Stimulated activated CD8-positive, alpha-beta memory T cell treated with anti-CD3 and anti-CD28 coated beads, Interleukin-4, amount 100 ng/mL, for 48 hours (primary cell): Measurements from ENCODE around the gene ADM2.
"Not testable (repeated sequence)": the region's sequence is repeated elsewhere in the genome, so short reads cannot be mapped to it uniquely, and the experiment has no call there.

Experiments
- DNase-seq: peaks from one replicate; pipeline ENCODE4 v3.0.0-alpha.2; 2020

Gene ADM2

DNA sequence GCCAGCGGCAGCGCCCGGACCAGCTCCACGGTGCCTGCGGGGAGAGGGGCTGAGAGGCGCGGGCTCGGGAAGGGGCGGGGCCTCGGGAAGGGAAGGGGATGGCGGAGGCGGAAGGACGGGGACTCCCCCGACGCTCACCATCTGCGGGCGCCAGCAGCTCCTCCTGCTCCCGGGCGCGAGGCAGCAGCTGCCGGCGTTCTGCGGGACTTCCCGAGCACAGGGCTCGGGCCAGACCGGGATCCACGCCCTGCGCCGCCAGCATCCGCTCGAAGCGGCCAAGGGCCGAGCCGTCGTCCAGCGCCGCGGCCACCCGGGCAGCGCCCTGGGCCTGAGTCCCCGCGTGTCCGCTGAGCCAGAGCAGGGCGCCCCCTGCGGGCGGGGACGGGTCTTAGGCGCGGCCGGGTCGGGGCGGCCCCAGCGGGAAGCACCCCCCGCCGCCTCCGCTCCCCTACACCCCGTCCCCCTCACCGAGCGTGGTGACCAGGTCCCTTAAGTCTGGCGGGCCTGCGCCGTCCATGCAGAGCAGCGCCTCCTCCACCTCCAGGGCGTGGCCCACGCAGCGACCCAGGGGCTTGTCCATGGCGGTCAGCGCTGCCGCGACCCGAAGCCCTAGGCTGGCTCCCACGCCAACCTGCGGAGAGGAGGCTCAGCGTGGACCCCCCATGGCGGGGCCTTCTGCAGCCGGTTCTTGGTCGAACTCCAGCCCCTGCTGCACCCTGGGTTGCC is 44.9 kb downstream of the ADM2 start:
- DNase-seq: peak; percentile 91

DNA sequence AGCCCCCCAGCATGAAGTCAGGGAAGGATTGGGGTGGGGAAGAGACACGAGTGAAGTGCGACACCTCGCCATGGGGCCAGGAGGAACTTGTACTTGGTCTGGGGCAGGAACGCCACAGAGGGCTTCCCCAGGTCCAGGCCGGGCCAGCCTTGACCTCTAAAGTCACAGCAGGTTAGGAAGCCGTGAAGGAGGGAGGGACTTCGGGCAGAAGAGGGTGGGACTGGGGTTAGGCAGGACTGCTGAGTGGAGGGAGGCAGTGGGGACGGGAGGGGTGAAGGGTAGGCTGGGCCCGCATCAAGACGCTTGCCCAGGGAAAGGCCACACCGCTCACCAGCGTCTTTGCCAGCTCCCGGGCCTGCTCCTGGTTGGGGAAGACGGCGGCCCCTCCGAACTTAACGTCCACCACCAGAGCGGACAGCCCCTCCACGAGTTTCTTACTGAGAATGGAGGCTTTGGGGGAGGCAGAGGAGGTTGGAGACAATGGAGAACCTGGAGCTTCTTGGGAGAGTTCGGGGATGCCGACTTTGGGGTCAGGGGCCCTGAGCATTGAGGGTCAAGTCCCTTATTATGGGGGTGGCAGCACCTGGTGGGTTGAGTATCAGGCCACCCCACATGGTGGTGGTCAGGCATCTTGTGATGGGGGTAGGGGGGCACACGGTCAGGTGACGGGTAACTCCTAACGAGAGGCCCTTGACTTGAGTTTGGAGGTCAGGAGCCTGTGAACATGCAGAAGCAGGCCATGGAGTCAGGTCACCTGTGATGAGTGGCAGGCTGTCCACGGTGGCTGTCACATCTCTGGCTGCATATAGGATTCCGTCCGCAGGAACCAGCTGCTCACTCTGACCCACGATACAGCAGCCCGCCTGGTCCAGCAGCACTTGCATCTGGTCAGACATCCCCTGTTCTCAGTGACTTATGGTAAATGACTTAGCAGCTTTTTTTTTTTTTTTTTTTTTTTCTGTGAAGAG is 45.8 kb downstream of the ADM2 start:
- DNase-seq: peak; percentile 73

DNA sequence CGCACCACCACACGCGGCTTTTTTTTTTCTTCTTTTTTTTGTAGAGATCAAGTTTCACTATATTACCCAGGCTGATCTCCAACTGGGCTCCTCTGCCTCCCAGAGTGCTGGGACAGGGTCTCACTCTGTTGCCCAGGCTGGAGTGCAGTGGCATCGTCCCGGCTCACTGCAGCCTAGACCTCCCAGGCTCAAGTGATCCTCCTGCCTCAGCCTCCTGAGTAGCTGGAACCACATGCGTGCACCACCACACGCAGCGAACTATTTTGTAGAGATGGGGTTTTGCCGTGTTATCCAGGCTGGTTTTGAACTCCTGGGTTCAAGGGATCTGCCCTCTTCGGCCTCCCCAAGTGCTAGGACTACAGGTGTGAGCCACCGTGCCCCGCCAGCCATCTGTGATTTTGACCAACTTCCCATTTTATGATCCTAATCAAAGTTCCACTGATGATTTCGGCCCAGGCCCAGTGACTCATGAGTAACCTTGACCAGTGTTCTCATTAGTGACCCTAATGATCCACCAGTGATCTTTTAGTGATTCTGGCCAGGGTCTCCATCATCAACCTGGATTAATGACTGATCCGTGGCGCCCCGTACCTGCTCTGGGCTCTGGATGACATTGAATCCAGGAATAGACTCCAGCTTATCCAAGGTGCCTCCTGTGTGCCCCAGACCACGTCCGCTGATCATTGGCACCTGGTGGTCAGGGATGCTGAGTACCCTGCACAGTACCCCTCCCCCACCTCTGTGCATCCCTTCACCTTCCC is 46.8 kb downstream of the ADM2 start:
- no peak for DNase-seq

DNA sequence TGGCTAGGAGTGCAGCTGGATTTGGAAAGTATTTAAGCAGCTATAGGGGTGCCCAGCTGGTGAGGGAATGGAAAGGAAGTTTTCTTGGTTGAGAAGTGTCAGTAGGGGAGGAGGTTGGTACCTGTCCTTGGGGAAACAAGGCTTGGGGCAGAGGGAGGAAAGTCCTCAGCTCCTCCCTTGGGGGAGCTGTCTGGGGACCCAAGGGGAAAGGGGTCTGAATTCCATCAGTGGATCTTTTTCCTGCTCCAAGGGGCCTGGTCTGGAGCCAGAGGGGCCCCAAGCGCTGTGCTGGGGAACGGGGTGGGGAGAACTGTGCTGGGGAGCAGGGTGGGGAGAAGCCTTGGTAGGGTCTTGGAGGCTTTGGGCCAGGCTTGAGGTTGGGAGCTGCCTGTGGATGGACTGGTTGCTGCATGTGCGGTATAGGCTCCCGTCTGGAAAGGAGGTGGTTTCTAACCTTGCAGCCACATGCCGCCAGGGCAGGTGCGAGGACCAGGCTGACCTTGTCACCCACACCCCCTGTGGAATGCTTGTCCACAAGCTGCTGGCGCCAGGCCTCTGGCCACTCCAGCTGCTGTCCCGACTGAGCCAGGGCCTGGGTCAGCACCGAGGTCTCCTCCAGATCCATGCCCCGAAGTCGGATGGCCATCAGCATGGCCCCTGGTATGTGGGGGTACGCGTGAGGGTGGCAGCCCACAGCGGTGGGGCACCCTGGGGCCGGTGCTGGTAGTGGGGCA is 47.5 kb downstream of the ADM2 start:
- DNase-seq: no peak

DNA sequence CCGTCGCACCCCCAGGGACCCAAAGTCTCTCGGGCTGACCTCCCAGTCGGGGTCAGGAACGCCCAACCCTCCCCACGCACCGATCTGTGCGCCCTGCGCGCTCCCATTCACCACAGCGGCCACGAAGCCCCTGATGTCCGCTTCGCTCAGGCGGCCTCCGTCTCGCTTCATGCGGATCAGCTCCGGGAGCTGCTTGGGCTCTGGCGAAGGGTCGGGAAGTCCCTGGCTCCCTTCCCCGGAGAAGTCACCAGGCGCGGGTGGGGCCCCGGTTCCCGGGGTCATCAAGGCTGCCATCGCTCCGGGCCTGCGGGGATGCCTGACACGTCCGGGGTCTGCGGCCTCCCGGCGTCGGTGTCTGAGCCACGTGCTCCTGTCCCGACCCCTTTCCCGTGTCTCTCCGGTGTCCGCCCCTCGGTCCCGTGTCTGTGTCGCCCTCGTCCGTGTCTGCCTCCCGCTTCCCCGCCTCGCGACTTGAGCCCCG is 48.1 kb downstream of the ADM2 start:
- no peak for DNase-seq

DNA sequence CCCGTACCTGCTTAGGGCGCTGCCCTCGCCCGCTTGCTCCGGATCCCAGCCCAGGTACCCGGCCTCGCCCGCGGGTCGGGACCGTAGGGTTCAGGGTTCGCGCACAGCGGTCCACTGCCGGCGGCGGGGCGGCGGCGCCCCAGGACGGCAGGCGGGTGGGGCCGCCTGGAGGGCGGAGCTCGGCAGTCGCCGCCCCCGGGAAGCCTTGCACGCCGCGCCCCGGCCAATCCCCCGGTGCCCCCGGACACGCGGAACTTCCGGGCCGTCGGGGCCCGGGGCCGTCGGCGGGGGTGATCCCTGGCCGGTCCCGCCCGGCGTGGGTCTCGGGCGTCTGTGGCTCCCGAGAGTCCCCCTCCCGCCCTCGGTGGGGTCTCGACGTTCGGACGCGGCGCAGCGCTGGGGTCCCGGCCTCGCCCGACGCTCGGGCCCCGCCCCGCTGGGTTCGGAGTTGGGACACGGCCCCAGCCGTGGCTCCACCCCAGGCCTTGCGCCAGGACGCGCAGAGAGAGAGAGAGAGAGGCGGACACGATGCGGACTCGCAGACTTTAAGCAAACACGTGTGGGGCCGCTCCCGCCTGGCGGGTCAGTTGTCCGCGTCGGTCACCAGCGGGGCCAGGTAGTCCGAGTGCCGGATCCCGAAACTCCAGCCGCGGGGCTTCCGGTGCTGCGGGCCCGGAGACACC is 48.7 kb downstream of the ADM2 start, which contains the start of gene TYMP:
TYMP (minus strand) TSS at position 116 of the 683 bp plus-strand sequence. CDS start 303 bp downstream, outside the sequence.
- peak; percentile 82 for DNase-seq

DNA sequence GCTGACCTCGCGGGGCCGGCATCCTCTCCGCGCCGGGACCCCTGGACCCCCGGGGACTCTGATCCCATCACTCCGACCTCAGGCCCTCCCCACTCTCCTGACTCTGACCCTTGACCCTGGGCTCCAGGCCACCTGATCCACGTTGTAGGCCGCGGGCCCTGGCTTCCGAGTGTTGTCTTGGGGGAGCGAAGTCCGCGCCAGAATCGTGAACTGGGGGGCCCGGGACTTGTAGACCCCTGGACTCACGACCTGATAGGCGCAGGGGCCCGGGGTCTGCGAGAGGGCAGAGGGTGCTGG is 49.2 kb downstream of the ADM2 start:
- no peak for DNase-seq

DNA sequence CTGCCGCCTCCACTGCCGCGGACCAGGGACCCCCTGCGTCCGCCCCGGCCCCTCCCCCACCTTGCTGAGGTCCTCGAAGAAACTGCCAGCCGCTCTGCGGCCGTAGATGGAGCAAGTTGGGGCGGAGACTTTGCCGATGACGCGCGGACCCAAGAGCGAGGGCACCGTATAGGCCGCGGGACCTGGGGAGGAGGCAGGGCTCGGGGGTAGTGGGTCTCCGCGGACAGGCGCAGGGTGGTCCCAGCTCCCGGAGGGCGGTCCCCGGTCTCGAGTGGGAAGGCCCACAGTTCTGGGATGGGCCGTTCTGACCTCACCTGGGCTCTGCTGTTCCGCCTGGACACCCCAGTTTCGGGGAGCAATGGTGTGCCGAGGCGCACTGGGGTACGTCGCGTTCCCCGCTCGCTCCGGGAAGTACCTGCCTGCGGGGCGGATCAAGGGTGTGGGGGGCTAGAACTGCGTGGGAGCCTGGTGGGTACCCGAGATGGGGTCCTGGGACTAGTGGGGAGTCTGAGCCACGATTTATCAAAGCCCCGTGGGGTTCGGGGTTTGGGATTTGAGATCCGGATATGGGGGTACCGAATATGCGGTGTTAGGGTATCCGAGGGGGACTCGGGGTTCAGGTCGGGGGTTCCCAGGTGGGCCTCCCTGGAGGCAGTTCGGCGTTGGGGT is 49.7 kb downstream of the ADM2 start:
- DNase-seq: peak; percentile 91

DNA sequence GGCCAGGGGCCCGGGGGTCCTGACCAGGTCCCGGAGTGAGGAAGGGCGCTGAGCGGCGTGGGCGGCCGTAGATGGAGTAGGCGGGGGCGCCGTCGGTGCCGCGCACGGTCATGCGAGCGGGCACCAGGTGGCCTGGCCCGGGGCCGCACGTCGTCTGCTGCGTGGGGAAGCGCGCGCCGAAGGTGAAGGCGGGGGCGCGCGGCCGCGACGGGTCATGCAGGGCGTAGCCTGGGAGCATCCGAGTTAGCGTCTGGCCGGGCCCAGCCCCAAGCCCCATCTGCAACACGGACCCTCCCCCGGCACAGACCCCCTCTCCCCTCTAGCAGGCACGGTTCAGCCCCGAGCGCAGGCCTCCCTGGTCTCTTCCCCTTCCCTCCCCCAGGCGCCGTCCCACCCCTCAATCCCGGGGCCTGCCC is 50.2 kb downstream of the ADM2 start:
- peak; percentile 80 for DNase-seq

DNA sequence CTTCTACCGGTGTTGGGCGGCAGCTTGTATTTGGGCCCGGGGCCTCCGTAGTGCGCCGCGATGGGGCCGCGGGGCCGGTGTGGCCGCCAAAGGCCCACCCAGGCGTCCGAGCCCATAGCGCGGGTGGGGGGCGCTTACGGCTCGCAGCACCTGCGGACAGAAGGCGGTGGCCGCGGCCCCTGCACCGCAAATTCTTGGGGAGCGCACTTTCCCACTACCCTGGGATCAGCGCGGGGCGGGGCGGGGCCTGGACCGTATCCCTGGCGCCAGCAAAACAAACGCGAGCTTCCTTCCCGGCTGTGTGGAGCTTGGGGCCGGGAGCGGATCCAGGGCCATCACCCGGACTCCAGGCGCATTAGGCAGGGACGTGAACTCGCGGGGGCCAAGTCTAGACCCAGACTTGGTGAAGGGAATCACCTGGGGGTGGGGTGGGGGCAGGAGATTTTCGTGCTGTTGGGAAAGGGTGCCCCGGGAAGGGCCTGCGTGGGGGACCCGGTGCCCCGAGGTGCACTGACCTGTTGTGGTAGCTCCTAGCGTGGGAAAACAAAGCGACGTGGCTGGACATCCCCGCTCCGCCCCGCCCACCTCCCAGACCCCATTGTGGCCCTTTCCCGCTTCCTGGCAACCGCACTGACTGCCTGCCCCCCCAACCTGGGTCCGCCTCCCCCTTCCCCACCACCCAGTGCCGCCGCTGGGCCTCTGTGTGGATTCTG is 50.8 kb downstream of the ADM2 start:
- DNase-seq: peak; percentile 43

DNA sequence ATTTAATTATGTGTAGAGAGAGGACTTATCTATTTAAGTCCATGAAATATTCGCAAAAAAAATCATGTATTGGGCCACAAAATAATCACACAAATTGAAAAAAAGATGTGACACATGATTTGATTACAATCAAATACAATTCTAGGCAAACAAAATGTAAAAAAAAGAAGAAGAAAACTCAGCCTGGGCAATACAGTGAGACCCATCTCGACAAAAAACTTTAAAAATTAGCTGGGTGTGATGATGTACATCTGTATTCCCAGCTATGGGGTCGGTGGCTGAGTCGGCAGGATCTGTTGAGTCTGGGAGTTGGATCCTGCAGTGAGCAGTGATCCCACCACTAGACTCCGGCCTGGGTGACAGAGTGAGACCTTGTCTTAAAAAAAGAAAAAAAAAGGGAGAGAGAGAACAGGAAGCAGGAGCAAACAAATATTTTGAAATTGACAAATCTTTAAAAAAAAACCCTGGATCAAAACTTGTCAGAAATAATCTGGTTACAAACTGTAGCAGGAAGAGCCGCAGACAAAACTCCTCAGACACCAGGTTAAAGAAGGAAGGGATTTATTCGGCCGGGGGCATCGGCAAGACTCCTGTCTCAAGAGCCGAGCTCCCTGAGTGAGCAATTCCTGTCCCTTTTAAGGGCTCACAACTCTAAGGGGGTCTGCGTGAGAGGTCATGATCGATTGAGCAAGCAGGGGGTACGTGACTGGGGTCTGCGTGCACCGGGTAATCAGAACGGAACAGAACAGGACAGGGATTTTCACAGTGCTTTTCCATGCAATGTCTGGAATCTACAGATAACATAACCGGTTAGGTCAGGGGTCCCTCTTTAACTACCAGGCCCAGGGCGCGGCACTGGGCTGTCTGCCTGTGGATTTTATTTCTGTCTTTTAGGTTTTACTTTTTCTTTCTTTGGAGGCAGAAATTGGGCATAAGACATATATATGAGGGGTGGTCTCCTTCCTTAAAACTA is 51.8 kb downstream of the ADM2 start:
- DNase-seq: no peak

DNA sequence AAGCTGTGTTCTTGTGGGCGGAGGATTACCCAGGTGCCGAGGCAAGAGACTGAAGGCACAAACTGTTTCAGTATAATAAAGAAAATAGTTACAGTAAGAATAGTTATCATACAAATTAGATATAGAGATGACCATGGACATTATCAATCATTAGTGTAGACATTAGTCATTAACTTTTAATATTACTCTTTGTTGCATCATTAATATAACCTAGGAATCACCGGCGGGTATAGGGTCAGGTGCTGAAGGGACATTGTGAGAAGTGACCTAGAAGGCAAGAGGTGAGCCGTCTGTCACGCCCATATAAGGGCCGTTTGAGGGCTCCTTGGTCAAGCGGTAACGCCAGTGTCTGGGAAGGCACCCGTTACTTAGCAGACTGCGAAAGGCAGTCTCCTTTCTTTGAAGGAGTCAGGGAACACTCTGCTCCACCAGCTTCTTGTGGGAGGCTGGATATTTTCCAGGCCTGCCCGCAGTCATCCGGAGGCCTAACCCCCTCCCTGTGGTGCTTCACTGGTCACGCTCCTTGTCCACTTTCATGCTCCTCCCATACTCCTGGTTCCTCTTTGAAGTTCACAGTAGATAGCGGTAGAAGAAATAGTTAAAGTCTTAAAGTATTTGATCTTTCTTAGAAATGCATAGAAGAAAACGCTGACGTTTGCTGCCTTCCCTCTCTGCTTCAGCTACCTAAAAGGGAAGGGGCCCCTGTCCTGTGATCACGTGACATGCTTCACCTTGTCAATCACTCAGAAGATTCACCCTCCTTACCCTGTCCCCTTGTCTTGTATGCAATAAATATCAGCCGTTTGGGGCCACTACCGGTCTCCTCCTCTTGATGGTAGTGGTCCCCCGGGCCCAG is 52.7 kb downstream of the ADM2 start:
- DNase-seq: not testable (repeated sequence)

DNA sequence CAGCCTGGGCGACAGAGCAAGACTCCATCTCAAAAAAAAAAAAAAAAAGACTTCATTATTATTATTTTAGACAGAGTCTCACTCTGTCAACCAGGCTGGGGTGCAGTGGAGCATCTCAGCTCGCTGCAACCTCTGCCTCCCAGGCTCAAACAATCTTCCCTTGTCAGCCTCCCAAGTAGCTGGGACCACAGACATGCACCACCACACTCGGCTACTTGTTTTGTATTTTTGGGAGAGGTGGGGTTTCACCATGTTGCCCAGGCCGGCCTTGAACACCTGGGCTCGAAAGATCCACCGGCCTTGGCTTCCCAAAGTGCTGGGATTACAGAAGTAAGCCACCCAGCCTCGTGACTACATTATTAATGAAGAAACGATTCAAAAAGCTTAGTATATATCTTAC is 53.8 kb downstream of the ADM2 start:
- DNase-seq: no peak
